GM18868 (cell line): Measurements from ENCODE around the gene IRGC.

Source experiments
- ATAC-seq: cut with Tn5 transposase; IDR thresholded peaks from one replicate; pipeline ENCODE4 v1.9.1; 2021; ENCODE audit warnings: mild to moderate bottlenecking, moderate library complexity; ENCODE audit not compliant: unreplicated experiment

IRGC gene

DNA sequence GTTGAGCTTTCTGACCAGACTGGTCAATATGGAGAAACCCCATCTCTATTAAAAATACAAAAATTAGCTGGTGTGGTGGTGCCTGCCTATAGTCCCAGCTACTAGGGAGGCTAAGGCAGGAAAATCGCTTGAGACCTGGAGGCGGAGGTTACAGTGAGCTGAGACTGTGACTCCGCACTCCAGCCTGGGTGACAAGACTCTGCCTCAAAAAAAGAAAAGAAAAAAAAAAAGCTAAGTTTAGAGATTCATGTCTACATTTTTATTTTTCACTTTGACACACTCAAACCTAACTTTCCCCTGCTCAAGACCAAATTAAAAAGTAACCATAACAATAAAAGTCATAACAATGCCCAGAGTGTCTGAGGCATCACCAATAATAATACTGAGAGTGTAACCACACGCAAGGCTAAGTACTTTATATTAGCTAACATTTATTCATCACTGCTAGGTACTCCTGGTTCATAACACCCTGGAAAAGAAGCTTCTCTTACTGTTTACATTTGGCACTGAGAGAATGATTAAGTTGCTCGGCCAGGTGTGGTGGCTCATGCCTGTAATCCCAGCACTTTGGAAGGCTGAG, 5.7 kb downstream of the IRGC start:
- no peak for ATAC-seq

DNA sequence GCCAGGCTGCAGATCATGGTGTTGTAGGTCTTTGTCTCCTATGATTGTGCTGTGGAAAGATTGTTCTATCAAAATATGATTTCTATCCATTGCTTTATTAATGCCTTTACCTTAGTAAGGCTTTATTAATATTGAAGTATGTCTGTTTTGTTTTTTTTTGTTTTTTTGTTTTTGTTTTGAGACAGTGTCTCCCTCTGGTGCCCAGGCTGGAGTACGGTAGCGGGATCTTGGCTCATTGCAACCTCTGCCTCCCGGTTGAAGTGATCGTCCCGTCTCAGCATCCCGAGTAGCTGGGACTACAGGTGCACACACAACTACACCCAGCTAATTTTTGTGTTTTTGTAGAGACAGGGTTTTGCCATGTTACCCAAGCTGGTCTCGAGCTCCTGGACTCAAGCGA, 7.7 kb downstream of the IRGC start:
- no peak for ATAC-seq

DNA sequence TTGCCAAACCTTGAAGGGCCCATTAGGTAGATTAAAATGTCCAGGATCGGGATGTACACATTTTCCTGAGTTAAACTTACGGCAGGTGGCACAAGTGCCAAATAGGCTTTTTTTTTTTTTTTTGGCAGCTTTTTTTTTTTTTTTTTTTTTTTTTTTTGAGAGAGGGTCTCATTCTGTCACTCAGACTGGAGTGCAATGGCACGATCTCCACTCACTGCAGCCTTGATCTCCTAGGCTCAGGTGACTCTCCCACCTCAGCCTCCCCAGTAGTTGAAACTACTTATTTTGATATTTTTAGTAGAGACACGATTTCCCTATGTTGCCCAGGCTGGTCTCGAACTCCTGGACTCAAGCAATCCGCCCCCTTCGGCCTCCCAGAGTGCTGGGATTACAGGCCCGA, 9.0 kb downstream of the IRGC start:
- ATAC-seq, result no peak

DNA sequence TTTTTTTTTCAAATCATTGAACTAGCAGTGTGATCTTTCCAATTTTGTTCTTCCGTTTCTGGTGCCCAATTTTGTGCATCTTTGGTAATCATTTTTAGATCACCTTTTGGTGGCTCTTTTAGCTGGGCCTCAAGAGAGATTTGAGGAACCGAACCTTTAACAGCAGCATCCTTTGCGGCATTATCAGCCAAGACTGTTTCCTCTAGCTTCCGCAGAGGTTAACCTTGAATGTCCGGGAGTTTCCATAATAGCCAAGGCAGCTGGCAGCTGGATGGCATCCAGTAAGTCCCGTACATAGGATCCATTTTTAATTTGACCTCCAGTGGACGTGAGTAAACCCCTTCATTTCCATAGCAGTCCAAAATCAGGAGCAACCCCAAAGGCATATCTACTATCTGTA, 9.6 kb downstream of the IRGC start:
- ATAC-seq, result no peak

DNA sequence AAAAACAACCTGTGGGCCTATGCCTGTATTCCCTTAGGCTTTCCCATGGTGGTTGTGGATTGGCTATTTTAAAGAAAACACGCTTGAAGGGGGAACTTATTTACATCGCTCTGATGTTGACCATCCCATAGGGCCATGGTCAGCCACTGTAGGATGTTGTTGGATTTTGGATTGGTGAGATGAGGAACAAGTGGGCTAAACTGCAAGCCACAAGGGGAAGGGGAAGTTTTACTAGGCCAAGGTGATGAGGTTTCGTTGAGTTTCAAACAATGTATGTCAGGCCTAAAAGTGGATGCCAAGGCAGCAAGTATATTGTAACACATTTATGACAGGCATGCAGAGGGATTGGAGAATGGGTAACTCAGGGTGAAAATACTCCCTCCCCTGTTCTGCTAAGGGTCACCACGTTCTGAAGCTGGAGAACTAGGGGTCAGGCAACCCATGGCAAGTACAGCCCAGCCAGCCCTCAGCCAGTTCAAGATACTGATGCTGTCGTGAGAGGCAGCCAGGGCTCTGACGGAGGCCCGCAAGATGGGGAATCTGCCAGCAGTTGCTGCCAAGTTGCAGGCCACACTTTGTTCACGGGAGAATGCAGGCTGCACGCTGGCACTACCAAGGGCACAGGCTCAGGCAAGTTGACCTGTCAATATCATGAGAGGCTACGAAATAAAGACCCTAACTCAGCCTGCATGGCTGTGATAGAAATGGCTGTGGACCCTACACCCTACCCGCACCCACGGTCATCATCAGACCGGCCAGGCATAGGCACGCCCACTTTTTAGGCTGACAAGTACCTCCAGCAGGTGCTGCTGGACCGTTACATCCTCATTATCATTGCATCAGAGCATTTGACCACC, 11.1 kb downstream of the IRGC start:
- ATAC-seq, result no peak

DNA sequence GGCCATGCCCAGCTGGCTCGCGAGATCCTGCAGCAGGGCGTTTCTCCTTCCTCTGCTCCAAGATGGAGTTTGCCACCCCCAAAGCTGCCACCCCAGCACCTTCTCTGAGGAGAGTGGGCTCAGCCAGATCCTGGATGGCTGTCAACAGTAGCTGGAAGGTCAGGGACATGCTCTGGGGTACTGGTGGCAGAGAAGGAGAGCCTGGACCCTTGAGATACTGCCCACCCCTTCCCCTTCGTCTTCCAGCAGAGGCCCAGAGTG, 11.6 kb downstream of the IRGC start:
- ATAC-seq, result no peak

DNA sequence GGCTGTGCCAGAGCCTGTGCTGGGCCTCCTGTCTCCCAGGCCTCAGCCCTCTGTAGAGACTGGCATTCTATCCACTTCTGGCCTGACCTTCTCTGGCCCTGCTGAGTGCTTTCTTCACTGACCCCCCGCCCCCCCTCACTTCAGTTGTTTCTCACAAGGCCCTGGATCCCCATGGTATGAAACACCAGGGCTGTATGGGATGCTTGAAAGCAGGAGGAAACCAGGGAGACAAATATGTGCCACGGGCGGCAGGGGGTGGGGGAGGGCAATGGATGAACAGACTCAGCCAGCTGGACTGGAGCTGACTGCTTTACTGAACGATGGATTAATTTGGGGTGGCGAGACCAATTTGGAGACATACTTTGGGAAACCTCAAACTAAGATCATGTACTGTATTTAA, 14.0 kb downstream of the IRGC start:
- ATAC-seq, result no peak

DNA sequence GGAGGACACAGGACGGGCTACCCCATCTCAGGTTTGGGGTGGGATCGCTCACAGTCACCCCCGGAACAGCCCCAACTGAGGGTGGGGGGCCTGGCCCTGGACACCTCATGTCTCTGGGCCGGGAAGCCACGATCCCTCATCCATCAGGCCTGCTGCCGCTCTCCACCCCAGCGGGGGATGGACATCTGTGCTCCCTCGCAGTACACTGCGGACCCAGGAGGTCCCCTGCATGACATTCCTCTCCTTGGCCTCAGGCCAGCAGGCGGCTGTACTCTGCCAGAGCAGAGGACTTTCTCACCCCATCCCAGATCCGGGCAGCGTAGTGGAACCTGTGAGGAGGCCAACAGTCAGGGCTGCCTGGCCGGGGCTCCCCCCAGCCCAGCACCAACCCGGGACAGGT, 15.5 kb downstream of the IRGC start:
- ATAC-seq, result no peak

DNA sequence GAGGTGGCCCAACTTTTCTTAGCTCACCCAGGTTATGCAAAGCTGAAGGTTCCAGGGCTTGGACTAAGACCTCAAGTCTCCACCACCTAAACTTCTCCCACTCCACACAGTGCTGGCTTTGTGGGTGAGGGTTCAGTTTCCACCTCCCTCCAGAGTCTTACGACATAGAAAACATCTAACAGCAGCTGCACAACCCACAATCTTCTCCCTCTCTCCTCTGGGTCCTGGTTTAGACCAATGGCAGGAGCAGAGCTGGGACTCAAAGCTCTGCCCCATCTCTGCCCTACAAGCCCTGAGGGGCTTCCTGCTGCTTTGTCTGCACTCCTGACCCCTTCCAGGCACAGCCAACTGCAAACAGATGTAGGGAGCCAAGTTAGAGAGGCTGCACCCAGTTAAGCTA, 16.0 kb downstream of the IRGC start:
- ATAC-seq, result no peak

DNA sequence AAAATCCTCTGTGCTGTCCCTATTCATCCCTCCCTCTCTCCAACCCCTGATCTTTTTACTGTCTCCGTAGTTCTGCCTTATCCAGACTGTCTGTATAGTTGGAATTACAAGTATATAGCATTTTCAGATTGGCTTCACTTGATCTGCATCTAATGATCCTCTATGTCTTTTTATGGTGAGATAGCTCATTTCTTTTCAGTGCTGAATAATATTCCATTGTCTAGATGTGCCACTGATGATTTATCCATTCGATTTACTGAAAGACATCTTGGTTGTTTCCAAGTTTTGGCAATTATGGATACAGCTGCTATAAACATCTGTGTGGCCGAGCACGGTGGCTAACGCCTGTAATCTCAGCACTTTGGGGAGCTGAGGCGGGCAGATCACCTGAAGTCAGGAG, 19.1 kb downstream of the IRGC start:
- ATAC-seq, result no peak

DNA sequence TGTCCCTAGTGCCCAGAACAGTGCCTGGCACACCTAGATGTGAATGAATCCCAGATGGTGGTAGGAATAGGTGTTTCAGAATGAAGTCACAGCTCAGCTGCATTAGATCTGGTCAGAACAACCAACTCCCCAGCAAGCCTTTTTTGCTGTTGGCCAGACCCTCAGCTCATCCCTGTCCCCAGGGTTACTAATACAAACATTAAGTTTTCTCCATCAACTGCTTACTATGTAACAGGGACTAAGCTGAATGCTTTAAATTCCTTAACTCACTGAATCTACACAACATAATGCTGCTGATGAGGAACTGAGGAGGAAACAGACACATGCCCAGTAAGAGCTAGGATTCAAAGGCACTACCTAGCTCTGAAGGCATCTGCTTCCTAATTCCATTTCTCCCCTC, 20.1 kb downstream of the IRGC start:
- no peak for ATAC-seq

DNA sequence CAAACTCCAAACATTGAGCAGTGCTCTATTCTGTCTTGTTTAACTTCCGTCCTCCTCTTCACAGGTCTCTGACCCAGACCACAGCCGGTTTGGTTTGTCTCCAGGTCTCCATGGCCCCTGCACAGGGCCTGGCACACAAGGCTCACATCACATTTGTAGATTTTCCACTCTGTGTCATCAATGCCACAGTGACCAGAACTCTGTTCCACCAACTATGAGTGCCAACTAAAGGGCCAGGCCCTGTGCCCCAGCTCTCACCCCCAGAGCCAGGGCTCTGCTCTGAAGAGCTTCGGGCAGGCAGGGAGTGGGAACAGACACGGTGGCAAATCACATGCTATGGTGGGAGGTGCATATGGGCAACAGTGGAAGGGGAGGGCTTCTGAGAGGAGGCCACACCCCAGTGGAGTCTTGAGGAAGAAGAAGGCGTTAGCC, 22.9 kb downstream of the IRGC start:
- ATAC-seq, result no peak

DNA sequence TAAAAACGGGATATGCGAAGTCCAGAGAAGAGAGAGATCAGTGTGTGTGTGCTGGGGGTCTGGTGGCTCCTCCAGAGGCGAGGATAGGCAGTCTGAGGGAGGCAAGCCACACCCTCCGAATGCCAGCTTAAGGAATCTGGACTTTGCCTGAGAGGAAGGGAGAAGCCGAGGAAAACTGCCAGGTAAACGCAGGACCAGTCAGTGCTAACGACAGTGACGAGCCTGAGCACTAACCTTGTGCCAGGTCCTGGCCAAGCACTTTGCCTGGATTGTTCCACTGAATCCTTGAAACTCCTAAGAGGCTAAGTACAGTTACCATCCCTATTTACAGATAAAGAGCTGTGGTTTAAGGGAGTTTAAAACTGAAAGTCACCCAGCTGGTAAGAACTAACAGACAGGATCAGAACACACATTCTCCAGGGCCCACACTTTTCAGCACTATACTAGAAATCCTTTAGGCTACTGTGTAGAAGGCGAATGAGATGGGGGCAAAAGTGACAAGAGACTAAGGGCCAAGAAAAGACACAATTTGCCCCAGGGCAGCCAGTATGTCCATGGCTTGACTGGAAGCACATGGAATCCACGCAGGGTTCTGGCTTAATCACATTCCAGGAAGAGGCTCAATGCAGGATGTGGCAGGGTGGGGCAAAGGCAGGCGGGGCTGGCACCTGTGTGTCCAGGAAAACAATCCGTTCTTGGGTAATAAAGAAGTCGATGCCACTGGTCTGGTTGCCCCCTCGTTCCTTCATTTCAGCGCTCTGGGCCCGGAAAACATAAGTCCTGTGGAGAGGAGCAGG, 23.8 kb downstream of the IRGC start:
- no peak for ATAC-seq

DNA sequence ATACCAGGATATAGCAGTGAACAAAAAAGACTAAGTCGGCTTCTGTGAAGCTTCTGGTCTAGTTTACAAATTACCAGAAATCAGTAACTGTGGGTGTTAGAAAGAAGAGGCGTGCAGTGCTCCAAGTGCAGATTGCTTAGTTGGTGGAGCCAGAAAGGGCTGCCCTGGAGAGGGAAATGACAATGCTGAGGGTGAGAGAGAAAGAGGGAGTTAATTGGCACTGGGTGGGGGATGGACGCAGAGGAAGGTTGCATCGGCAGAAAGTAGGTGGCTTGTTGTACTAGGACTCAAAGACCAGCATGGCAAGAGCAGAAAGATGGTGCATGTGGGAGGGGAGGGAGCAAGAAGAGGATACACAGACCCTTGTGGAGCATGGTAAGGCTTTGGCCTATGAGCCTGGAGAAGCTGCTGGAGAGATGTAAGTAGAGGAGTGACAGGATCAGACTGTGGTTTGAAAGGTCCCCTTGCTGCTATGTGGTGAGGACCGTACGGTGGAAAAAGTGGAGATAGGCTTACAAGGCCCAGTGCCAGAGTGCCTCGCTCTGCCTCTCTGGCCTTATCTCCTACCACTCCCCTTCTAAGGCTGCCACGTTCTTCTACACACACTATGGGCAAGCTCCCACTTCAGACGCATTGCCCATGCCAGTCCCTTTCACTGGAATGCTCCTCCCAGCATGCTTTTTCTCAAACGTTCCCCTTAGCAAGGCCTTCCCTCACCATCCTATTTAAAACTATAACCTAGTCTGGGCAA, 25.4 kb downstream of the IRGC start:
- no peak for ATAC-seq

DNA sequence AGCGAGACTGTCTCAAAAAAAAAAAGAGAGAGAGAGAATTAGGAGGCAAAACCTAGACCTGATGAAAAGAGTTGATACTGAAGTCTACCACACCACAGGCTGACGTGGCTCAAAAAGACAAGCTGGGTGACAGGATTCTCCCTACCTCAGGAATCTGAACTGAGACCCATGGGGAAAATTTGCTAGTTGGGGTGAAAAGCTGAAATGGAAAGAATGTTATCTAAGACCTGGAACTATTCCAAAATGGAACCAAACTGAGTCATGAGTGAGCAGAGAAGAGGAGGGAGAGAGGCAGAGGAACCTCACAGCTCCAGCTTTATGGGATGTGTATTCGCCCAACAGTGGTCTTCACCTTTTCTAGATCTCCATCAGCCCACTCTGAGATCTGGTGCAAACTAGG, 27.2 kb downstream of the IRGC start:
- ATAC-seq, result no peak

DNA sequence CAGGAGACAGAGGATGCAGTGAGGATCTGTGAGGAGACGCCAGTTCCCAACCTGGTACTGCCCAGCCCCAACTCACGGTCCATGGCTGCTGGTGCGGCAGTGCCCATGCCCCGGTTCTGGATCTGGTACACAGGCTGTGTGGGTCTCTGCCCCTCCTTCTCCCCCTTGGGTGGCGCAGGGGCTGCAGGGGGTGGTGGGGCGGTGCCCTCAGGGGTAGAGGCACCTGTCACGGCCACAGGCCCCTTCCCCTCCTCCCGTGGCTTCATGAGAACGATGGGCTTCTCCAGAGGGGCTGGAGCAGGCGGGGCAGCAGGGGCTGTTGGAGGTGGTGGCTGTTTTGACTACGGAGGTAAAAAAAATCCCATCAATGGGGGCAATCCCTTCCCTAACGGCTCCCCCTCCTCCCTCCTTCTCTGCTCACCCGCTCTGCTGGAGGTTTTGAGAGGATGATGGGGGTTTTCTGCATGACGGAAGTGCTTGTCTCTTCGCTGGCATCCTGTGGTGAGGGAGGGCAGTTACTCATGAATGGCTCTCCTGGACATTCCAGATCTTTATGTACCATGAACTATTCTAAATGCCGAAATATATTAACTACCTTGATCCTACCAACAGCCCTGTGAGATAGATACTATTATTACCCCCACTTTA, 31.8 kb downstream of the IRGC start:
- ATAC-seq, result no peak

DNA sequence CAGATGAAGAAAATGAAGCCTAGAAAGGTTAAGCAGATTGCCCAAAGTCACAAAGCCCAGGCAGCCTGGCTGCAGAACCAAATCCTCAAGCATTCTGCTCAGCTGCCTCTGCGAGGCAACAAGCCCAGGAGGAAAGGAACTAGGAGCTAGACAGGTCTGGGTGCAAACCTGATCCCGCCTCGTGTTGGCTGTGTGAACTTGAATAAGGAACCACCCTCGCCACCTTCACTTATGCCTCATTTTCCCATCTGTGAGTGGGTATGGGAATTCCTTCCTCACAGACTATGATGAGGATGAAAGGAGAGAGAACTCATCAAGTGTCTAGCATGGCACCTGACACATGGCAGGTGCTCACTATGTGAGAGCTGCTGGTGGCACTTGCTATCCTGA, 32.3 kb downstream of the IRGC start:
- no peak for ATAC-seq

DNA sequence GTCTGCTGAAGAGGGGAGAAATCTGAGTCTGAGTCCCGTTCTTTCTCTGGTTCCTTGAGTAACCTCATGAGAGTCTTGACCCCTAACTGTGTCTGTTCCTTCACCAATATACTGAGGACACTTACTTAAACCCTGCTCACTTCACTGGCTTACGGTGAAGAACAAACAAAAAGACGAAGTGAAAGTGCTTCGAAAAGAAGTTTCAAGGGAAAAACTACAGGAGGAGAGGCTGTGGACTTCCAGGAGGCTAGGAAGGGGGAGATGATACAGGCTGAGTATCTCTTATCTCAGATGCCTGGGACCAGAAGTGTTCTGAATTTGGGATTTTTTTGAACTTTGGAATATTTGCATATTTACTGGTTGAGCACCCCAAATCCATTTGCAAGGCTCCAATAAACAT, 32.8 kb downstream of the IRGC start:
- ATAC-seq, result no peak

DNA sequence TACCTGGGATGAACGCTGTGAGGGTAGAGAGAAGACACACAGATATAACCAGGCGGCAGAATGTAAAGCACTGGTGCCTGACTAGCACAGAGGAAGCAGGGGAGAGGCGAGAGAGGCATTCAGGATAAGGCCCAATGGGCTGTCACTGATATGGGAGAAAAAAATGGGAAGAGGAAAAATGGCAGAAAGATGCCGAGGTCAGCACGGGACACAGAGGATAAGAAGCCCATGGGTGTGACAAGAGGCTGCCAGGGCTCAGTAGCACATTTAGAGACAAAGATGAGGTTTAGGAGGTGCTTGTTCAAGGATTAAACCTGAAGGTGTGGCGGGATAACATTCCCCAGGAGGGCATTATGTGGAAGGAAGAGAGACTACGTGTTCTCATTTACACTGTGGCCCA, 33.3 kb downstream of the IRGC start:
- no peak for ATAC-seq

DNA sequence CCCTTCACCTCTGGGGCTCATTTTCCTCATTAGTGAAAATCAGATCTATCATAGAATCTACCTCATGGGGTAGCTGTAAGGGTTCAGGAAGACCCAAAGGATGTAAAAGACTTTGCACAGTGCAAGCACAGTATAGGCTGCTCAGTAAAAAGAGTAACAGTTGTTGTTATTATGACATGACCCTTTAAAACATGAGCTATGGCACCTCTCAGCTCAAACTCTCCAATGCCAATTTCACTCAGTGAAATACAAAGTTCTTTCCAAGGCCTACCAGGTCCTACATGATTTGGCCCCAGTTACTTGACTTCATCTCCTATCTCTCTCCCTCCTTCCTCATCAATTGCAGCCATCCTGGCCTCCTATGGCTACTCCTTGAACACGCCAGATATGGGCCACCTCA, 34.0 kb downstream of the IRGC start:
- no peak for ATAC-seq
